ENCODE data around the gene ITPA.

The ITPA gene

DNA sequence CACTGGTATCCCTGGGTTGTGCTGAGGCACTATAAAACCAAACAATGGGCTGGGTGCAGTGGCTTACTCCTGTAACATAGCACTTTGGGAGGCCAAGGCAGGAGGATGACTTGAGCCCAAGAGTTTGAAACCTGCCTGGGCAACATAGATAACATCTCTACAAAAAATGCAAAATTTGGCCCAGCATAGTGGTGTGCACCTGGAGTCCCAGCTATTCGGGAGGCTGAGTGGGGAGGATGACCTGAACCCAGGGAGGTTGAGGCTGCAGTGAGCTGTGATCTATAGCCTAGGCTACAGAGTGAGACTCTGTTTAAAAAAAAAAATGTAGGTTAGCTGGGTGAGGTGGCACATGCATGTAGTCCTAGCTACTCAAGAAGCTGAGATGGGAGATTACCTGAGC, 37.4 kb downstream of the ITPA start:
- DNase-seq (ENCODE audit: low read depth): no peak

DNA sequence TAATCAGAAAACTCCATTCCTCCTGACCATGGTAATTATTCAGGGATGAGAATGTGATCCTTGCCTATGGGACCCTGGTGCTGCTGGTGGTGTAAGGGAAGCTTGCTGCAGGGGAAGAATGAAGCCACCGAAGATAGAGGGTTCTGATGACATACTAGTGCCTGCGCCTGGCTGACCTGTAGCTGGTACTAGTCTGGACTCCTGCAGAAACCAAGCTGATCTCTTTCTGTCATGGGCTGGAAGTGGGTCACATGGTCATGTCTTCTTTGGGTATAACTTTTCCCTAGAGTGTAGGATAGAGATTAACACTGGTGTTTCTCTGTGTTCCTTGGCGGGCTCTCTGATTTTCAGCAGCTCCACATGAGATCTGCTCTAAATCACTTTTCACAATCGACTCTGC, 38.3 kb downstream of the ITPA start:
- DNase-seq (ENCODE audit: low read depth): no peak

DNA sequence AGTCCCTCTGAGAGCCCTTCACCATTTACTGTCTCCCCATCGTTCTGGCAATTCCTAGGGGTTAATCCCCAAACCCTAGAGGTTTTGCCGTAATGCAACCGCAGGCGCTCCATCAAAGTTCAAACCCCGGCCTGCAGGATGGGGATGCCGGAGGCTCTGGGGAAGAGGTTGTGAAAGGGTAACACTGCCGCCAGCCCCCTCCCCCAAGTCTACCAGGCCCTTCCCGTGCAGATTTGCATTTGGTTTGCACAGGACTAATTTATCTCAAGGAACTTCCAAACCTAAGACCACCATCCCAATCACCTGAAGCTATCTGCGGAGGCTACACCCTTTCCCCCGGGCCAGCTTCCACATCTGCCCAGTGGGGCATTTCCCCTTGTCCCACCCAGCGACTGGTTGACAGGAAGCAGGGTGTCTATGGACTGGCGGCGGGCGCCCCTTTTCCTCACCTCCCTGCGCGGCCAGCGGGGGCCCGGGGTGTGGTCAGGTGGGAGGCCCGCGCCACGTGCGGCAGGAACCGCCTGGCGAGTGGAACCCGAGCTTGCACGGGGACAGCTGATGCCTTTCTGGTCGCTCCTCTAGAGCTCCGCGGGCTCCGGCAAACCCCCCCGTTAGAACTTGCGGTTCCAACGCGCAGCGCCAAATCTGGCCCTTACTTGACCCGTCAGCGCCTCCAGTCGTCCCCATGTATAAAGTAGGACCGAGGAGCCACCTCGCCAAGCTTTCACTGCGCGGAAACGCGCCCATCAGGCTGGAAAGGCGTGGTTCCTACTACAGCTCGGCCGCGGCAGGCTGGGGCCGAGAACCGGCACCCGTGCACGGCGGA, 39.1 kb downstream of the ITPA start:
- no peak for DNase-seq (ENCODE audit: low read depth)

DNA sequence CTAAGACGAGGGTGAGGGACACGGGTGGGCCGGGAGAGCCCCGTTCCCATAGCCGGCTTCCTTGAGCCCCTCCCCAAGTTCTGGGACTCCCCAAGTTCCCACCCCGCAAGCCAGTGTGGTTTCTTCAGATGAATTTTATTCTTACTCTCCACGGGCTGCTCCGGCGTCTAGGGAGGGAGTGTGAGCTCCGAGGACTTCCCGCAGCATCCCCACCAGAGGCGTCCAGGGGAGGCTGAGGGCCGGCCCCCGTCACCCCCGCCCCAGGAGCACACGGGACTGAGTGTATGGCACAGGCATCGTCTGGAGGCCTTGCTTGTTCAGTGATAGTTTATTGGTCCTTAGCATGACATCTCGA, 39.7 kb downstream of the ITPA start:
- no peak for DNase-seq (ENCODE audit: low read depth)

DNA sequence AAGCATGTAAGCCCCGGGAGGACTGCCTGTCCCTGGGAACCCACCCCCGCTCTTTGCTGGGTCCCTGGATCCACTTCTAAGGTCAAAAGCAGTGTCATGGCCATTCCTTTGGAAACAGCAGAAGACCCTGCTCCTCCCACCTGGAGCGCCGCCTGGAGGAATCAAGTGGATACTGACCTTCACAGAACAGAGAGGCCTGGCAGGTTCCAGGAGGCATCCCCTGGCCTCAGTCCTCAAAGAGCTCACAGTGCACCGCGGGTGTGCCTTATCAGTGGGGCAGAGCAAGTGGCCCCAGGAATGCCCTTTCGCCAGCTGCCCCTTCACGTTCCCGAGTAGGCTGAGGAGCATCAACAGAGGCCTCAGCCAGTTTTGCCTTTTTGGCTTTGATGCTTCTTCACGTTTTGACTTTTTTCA, 40.8 kb downstream of the ITPA start:
- no peak for DNase-seq (ENCODE audit: low read depth)

DNA sequence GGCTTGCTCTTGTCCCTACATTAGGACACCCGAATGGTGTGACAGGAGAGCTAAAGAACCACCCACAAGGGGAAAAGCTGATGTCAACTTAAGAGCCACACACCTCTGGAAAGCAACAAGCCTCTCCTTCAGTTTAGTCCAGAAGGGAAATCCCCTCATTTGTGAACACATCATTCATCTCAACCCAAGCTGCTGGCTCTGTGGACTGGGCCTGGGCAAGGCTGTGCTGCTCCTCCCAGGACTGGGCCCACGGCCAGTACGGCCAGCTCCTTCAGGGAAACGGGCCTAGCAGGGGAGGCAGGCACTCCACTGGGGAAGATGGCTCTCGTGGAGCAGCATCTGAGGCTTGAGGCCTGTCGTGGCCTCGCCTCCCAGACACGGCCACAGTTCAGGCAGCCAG, 42.5 kb downstream of the ITPA start:
- no peak for DNase-seq (ENCODE audit: low read depth)

DNA sequence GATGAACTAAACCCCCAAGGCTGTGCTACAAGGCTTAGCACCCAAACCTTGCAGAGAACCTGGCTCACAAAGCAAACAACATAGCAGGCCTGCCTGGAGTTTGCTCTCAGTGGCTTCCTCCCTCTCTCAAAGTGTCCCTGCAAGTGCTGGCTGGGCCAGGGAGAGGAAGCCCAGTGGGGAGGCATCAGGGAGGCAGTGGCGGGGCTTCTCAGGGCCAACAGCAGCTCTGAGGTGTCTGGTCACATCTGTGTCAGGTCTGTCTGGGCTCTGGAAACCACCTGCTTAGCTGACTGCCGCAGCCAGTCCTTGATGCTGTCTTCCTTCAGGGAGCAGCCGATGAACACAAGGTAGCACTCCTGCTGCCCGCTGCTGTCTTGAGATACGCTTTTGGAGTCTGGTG, 46.4 kb downstream of the ITPA start:
- no peak for DNase-seq (ENCODE audit: low read depth)

DNA sequence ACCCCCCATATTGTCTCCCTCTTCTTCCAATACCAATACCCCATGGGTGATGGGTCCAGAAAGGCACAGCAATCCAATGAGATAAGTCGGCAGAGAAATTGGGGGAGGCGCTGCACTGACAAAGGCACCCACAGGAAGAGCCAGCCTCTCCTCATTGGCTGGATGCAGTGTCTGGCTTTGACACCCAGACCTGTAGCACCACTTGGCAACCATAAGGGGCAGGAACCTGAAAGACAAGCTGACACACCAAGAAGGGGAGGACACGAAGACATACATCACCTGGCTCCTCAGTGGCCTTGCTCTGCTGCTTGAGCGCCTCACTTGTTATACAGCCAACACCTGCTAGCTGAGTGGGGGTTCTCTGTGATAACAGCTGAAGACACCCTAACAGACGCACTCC, 49.1 kb downstream of the ITPA start:
- no peak for DNase-seq (ENCODE audit: low read depth)

DNA sequence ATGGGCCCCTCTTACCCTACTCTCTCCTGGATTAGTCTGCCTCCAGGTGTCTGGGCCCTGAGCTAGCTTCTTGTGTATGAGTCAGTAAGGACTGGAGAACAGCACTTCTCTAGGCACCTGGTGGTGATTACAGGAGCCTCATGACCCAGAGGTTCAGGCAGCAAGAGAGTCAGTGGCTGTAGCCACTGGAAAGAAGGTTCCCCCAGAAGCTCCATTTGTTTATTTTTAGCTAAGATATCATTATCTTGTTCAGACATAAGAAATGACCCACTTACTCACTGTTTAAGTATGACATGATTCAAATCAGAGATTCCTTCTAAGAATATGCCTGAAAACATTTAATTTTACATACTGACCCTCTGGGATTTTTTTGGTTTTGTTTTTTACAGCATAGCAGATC, 53.3 kb downstream of the ITPA start:
- DNase-seq (ENCODE audit: low read depth): no peak

DNA sequence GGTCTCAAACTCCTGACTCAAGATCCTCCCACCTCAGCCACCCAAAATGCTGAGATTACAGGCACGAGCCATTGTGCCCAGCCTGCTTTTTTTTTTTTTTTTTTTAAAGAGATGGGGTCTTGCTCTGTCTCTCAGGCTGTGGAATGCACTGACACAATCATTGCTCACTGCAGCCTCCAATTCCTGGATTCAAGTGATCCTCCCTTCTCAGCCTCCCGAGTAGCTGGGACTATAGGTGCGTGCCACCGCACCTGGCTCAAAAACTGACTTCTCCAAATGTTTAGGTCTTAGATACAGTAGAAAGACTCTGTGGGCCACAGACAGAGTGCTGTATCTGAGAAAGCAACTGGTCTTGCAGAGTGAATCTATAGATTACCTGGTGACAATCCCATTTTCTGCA, 60.8 kb downstream of the ITPA start:
- no peak for DNase-seq (ENCODE audit: low read depth)

DNA sequence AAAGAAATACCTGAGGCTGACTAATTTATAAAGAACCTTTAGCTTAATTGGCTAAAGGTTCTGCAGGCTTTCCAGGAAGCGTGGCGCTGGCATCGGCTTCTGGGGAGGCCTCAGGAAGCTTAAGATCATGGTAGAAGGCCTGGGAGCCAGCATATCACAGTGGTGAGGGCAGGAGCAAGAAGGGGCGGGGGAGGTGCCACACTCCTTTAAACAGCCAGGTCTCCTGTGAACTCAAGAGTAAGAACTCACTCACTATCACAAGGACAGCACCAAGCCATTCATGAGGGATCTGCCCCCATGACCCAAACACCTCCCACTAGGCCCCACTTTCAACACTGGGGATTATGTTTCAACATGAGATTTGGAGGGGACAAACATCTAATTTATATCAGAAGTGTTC, 64.1 kb downstream of the ITPA start:
- no peak for DNase-seq (ENCODE audit: low read depth)

Data from stimulated activated CD8-positive, alpha-beta memory T cell treated with anti-CD3 and anti-CD28 coated beads, Interleukin-12 subunit alpha, Interleukin-12 subunit beta, amount 100 ng/mL, for 4 hours (primary cell).